Measurements from ENCODE around the gene DCBLD1.

- no peak for TF ChIP-seq CTCF (IDR thresholded peaks at IDR 0.05; ENCODE audit: extremely low read depth in 1 of 2, insufficient read depth in 1 of 2, low read depth in 1 of 2, low read length in 2 of 2)
- TF ChIP-seq POLR2A (IDR thresholded peaks at IDR 0.05; ENCODE audit: low read depth, low read length): no peak
- TF ChIP-seq EZH2 (IDR thresholded peaks at IDR 0.05; ENCODE audit: borderline replicate concordance, low read depth, low read length, severe bottlenecking): no peak
- TF ChIP-seq POLR2AphosphoS5 (IDR thresholded peaks at IDR 0.05; ENCODE audit: insufficient read depth, low read depth, low read length): no peak
- TF ChIP-seq MYC (IDR thresholded peaks at IDR 0.05; ENCODE audit: low read depth, low read length): no peak
- no peak for TF ChIP-seq MAX (IDR thresholded peaks at IDR 0.05; ENCODE audit: insufficient read depth, insufficient read length)
- no peak for TF ChIP-seq FOS (IDR thresholded peaks at IDR 0.05; ENCODE audit: borderline replicate concordance, insufficient read depth, low read length)
These were observed 78.7 kb downstream of the DCBLD1 start for GRCh38 chr6:117561128-117561527.

Data from endothelial cell of umbilical vein (primary cell).